Measurements from ENCODE around the gene POLK. TPM values are rescaled to one million over a fixed set of nuclear protein-coding genes. Genes with fewer than 3 reads are reported as not detected.

POLK gene
- total and polyA plus RNA-seq, 2 donors (not counting 3 experiments of a cell fraction or from before 2014, with no cell fraction given) = 5.1 to 27.3 TPM

- no peak overlapping the region for H2AFZ ChIP-seq (ENCODE audit: low read depth, low read length)
- H4K20me1 ChIP-seq (replicated peaks; ENCODE audit: control insufficient read depth, extremely low read depth, insufficient read depth, low read length) = peaks cover 5% of the 10 kb centered on the region
- FAIRE-seq (no peak), DNase-seq (ENCODE audit: low read depth, low spot score) (no peak)
- intact Hi-C loops (cut with micrococcal nuclease) (no loop called here), dilution Hi-C loops (cut with MboI; ENCODE audit: extremely low pct_ligation_motif_present, low sequenced_read_pairs) (no loop called here)
- no peak overlapping the region for H3K4me2 ChIP-seq (ENCODE audit: insufficient read depth, low read length)
- H3K9ac ChIP-seq (replicated peaks; ENCODE audit: extremely low read depth, insufficient read depth, low read length) = no peak overlapping the region
- no peak overlapping the region for H3K4me3 ChIP-seq (replicated peaks in 1 of 3; ENCODE audit: insufficient read depth in 1 of 3, low read depth in 1 of 3, low read length in 3 of 3)
- BruUV-seq (replicated peaks) = no TSS peak
- H3K9me3 ChIP-seq (replicated peaks; ENCODE audit: control insufficient read depth, insufficient read depth, low read length) = no peaks in the 10 kb centered on the region
- H3K79me2 ChIP-seq (ENCODE audit: control insufficient read depth, insufficient read depth, low read length) = peaks cover 84% of the 10 kb centered on the region
- H3K9me1 ChIP-seq (replicated peaks; ENCODE audit: control insufficient read depth, extremely low read depth, insufficient read depth, low read length) = peaks cover 4% of the 10 kb centered on the region
- no peaks in the 10 kb centered on the region for H3K4me1 ChIP-seq (ENCODE audit: control insufficient read depth, extremely low read depth, insufficient read depth, low read length)
- TF ChIP-seq MYC (IDR thresholded peaks at IDR 0.05; ENCODE audit: low read depth, low read length) (no peak), JUN (IDR thresholded peaks at IDR 0.05; ENCODE audit: borderline replicate concordance, insufficient read depth, insufficient read length, low read depth) (no peak), GATA2 (IDR thresholded peaks at IDR 0.05; ENCODE audit: insufficient read depth, insufficient read length, low read depth, low read length) (no peak), EZH2 (IDR thresholded peaks at IDR 0.05; ENCODE audit: borderline replicate concordance, low read depth, low read length, severe bottlenecking) (no peak), MAX (IDR thresholded peaks at IDR 0.05; ENCODE audit: insufficient read depth, insufficient read length) (no peak)
- TF ChIP-seq, protein P1, sequence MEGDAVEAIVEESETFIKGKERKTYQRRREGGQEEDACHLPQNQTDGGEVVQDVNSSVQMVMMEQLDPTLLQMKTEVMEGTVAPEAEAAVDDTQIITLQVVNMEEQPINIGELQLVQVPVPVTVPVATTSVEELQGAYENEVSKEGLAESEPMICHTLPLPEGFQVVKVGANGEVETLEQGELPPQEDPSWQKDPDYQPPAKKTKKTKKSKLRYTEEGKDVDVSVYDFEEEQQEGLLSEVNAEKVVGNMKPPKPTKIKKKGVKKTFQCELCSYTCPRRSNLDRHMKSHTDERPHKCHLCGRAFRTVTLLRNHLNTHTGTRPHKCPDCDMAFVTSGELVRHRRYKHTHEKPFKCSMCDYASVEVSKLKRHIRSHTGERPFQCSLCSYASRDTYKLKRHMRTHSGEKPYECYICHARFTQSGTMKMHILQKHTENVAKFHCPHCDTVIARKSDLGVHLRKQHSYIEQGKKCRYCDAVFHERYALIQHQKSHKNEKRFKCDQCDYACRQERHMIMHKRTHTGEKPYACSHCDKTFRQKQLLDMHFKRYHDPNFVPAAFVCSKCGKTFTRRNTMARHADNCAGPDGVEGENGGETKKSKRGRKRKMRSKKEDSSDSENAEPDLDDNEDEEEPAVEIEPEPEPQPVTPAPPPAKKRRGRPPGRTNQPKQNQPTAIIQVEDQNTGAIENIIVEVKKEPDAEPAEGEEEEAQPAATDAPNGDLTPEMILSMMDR (IDR thresholded peaks at IDR 0.05; ENCODE audit: extremely low read depth in 1 of 2, insufficient read depth in 1 of 2, low read depth in 1 of 2, low read length in 2 of 2) = no peak
- no peak overlapping the region for H3K27ac ChIP-seq (ENCODE audit: insufficient read depth, low read depth, low read length)
- no peaks in the 10 kb centered on the region for H3K36me3 ChIP-seq (ENCODE audit: control insufficient read depth in 2 of 2, extremely low read depth in 1 of 2, insufficient read depth in 2 of 2, low read length in 2 of 2)
- ChIA-PET CTCF (no interaction called here), POLR2A (no interaction called here)
- no peaks in the 10 kb centered on the region for H3K27me3 ChIP-seq (ENCODE audit: control insufficient read depth in 2 of 2, insufficient read depth in 2 of 2, low read length in 2 of 2)
These were observed 10.3 kb downstream of the POLK start for GRCh38 chr5:75522025-75522424.

All from endothelial cell of umbilical vein (primary cell).